GM18907 (cell line): ENCODE measurements around the gene CBX1.

Experiments
- ATAC-seq: cut with Tn5 transposase; IDR thresholded peaks from one replicate; pipeline ENCODE4 v1.9.1; 2021; ENCODE audit warnings: mild to moderate bottlenecking, moderate library complexity; ENCODE audit not compliant: unreplicated experiment

The CBX1 gene

DNA sequence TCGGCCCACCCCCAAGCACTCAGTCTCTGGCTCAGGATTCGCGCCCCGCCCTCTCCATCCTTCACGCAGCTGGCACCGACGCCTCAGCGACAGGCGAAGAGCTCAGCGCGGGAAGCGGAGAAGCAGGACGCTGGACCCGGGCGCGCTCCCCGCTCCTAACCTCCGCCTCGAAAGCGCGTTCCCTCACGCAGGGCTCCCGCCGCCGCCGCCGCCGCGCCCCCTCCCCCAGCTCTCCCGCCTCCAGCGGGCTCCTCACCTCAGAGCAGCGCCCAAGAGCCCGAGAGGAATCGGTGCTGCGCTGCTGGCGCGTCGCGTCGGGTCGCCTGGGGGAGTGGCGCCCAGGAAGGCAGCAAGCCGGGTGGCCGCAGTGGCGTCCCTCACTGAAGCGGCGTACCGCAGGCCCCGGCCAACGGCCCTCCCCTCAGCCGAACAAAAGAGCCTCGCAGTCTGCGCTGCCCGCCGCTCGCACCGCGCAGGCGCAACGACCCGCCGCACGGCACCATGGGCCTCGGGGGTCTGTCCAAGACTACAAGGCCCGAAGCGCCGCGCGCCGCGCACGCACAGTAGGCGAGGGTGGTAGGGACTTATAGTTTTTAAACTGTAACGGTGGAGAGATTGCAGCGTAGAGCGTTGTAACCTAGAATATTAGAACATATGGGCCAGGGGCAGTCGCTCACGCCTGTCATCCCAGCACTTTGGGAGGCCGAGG, at the start of gene CBX1:
Gene CBX1, minus strand, starts transcription at position 467 of the 709 bp plus-strand sequence. CDS start 24,474 bp downstream, outside the sequence.
- ATAC-seq: peak; percentile 83

DNA sequence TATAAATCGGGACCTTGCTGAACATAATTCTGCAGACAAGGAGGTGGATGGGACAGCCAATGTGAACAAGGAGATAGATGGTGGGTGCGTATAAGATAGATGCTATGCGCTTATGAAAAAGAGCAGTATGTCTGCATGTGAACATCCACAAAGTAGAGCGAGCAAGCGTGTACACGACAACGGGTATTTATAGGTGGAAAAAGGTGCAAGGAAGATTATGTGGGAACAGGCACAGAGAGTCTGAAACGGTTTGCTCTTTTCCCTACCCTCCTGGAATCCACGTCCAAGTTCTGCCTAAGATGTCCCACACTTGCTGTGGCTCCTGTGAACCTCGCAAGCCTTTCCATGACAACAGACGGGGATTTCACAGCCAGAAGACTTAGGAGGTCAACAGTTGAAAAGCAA, 49.3 kb upstream of the CBX1 start:
- no peak for ATAC-seq

DNA sequence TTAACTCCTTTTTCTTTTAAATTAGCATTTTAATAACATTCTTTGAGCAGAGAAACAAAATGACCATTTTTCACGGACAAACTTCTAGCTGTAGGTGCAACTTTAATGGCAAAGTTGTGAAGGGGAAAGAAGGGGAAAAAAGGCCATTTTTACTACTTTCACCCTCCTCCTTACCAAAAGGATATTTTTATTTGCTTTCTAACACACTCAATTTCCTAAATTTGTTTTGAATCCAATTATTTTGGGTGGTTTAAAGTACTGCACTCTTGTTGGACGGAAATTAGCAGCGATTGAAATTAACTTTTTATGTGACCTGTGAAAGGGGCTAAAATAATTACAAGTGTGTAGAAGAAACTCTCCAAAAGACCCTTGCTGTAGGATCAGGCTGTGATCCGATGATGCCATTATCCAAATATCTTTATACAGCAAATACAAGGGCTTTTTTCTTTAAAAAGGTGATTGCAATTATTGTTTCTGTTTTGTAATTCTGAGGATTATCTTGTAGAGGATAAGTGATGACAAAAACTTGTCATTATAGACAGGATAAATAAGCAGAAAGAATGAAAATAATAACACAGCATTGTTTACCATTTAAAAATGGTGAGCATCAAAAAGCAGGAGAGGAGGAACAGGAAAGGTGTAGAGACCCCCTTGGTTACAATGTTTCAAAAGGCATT, 48.6 kb upstream of the CBX1 start:
- ATAC-seq: no peak

DNA sequence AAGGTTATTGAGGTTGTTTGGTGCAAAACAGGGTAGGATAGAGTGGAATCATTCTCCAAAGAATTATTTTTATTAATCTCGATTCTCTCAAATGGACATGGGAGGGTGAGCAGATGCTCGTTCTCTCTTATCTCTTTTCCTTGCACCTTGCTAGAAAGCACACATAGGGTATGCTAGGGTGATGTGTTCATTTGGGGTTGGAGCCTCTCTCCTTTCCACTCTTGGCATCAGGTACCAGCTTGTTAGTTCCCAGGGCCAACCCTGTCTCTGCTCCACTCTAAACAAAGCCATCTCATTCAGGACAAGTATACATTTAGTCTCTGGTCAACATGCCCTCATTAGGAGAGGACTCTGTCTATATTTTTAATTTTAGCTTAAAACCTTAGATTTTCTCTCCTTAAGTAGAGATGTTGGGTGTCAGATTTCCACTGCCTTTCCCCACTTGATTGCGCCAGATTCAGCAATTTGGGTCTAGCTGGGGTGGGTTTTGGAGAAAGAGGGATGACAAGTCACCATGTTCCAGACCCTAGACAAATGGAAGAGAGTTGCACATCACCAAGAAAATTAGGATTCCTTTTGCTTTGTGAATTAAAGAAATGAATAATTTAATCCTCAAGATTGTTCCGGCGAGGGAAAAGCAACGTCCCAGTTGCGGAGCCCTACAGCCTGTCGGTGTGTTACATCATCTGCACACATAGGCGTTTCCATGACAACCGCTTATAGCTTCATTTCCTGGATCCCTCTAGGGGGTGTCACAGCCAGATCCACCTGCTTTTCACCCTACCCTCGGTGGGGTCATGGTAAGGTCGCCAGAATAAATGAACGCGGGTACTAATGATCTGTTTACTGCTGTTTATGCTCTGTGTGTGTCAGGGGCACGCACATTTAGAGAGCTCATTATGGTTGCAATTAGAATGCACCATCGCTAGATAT, 47.8 kb upstream of the CBX1 start:
- ATAC-seq: no peak

DNA sequence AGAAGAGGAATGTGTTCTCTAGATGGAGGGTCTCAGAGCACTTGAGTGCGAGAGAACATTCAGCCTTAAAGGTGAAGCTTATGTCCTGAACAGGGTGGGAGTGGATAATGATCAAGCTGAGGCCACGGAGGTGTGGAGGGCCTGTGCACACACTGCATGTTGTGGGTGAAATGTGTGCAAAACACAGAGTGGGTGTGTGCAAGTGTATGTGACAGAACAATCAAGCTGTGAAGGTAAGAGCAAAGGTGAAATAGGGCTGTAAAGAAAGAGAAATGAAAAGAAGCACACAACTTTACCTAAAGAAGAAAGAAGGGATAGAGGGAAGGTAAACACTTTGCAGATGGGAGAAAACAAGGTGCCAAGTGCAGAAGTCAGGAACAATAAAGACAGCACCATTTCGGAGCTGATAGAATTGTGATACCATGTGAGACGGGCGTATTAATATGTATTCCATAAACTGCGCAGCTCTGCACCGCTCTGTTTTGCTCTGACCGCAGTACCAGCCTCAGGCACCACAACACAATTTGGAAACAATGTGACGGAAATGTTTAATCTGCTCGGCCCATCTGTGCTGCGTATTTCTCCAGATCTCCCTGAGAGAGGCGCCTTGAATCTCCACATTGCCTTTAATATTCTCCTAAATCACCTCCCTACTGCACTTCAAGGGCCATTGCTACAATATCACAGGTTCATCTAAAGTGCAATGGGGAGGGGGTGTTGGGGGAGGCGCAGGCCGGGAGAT, 46.9 kb upstream of the CBX1 start:
- ATAC-seq: no peak

DNA sequence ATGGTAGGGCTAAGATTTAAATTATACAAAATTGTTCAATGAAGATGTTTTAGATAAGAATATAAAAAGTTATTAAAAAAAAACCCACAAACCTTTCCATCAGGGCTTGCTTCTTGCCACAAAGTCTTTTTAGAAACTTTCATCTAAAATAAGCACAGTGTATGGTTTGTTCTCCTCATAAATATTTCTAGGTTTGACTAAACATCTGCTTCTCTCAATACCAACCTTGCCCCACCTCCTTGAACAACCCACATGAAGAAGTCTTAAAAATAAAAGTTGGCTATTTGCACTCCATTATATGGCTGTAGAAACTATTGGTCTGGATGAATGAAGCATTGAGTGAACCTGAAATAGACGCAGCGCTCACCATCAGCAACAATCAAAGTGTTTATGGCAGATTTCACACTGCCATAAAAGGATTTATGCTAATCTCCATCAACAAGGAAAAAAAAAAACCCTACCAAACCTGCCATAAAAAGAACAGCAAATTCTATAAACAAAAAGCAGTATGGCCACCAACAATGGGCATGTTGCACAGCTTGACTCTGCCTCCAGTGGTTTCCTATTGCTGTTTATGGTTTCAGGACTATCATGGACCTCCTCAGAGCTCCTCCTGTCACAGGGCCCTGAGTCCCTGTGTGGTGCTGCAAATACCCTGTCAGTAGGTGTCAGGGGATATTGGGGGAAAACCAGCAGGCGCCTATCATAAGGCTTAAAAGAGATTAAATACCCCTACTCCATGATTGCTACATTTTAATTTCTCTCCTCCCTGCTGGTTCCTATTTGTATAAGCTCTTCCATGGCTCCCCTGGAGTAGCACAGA, 43.9 kb upstream of the CBX1 start:
- ATAC-seq: no peak

DNA sequence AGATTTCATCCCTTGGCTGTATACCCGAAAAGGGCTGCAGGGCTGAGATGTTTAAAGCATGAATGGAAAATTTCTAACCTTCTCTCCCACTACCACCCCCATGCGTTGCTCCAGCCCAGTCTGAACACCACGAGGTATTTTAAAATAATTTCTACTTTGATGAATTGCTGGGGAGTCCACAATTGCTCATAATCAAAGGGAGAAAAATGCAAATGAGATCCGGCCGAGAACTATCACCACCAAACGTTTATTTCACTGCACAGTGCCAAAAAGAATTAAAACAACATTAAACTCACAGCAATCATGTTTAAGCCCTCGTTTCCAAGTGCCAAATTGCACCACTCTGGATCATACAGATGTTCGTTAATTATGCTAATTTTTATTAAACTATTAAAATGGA, 43.0 kb upstream of the CBX1 start:
- no peak for ATAC-seq

DNA sequence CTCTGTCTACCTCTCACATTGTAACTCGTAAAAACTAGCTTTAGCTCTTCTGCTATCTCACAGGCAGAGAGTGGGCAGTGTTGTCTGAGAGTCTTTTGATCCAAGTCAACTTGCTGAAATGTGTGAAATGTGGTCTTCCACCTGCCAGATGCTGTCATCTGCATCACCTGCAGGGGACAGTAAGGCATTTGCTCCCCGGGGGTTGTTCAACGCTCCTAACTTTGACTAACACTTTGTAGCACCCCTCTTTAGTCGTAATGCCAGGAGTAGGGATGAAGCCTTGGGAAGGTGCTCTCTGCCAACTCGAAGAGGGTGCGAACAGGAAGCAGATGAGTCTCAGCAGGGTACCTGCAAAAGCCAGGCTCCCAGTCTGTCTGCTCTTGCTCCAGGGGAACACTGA, 42.4 kb upstream of the CBX1 start:
- no peak for ATAC-seq

DNA sequence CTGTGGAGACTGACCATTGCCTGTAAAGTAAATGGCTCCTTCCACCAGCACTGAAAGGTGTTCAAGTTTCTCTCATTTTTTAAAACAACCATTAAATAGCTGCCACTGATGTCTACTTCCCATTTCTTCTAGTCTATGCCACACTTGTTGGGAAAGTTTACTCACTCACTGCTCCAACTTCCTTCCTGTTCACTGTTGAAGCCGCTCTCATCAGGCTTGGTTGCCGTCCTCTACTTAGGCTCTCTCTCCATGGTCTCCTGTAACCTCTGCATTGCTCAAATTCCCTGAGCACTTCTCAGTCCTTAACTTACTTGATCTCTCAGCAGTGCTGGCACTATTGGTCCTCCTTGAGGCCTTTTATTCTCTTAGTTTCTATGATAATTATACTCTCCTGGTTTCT, 38.7 kb upstream of the CBX1 start:
- ATAC-seq: no peak

DNA sequence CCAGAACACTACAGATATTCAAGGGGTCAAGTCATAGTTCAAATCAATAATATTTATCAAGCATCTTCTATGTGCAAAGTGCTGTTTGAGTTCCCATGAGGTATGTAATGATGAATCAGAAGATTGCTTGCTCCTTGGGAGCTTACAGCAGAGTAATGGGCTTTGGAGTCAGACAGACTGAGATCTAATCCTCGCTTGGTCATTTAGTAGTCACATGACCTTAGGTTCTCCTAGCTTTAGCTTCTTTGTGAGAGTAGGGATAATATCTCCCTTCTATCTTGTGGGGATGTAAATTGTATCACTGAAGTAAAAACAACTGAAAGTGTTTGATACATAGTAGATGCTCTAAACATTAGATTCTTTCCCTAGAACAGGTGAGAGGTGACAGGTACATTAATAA, 36.4 kb upstream of the CBX1 start:
- ATAC-seq: no peak

DNA sequence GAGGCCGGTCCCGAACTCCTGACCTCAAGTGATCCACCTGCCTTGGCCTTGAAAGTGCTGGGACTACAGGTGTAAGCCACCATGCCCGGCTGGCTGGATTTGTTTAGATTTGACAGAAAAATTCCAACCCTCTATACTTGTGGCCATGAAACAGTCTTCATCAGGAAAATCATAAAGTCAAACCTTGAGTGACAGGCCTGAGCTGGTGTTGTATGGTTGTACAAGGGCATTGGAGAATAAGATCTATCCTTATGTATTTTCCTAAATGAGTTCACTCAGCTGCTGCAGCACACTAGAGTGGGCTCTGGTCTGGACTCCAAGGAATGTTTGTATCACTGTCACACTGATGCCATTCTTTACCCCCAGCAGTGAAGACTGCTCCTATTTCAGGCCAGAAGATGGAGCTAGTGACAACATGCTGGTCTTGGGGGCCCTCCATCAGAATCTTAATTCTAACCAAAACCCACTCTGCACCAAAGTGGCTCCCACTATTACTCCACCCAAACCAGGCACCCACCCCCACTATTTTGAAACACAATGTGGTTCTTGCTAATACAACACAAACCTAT, 33.7 kb upstream of the CBX1 start:
- ATAC-seq: no peak

DNA sequence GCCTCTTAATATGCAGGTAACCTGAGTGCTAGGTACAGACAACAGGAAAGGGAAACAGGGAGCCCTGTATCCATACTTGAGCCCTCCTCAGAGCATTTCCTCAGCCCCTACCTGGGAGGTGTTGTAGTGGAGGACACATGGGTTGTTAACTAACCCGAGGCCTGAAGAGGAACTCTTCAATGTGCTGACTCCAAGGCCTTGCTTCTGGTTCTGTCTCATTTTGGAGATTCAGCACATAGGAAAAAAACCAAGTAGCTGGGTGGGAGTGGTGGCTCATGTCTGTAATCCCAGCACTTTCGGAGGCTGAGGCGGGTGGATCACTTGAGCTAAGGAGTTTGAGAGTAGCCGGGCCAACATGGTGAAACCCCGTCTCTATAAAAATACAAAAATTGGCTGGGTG, 31.1 kb upstream of the CBX1 start:
- ATAC-seq: no peak

DNA sequence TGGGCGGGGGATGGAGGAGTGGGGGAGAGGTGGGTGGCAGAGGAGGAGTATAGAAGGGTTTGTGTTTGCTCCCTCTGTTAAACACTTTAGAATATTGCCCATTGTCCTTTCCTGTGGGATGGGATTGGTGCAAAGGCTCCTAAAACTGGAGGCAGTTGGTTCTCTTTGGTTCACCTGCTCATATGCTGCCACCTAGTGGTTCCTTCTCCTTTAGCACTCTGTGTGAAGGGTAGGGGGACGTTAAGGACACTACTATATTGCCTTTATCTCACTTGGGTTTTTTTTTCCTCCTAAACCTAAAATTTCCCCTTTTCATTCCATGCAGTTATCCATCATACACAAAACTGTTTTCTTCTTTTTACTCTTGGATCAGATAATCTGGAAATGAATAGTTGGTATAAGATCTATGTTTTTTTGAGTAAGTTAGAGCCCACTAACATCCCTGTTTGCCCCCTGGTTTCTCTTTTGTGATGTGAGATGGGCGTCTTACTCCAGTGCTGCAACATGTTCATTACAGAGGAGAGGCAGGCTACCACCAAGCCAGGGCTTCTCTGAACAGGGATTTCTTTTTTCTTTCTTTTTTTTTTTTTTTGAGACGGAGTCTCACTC, 30.0 kb upstream of the CBX1 start:
- ATAC-seq: no peak

DNA sequence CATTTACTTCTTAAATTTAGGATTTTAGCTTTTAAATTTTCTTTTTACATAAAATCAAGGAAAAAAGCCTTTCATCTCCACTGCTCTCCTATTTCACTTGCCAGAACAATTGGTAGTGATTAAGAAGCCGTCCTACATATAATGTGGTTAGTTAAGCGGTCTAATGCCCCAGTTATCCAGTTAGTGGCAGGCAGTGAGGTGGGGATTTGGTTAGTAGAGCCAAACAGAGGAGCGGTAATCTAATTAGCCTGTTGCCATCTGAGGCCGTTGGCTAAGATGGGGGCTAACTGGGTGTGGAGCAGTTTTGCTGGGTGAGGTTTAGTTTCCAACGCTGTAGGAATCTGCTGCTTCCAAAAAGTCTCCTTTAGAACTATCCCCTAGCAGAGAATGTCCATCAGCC, 28.7 kb upstream of the CBX1 start:
- no peak for ATAC-seq

DNA sequence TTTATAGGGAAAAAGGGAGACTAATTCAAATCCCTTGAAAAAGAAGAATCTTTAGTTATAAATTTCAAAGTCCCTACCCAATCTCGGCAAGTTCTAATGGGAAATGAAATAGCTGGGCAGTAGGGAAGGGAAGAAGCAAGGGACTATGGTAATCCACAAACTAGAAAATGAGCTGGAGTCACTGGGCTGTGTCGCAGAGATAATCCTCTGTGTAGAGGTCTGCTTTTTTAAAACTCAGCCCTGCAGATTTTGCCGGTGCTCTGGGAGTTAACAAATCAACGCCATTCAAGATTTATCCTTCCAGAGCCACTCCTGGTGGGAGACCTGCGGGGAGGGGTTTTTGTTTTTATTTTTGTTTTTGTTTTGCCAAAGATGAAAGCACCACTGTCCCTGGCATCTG, 27.1 kb upstream of the CBX1 start:
- no peak for ATAC-seq

DNA sequence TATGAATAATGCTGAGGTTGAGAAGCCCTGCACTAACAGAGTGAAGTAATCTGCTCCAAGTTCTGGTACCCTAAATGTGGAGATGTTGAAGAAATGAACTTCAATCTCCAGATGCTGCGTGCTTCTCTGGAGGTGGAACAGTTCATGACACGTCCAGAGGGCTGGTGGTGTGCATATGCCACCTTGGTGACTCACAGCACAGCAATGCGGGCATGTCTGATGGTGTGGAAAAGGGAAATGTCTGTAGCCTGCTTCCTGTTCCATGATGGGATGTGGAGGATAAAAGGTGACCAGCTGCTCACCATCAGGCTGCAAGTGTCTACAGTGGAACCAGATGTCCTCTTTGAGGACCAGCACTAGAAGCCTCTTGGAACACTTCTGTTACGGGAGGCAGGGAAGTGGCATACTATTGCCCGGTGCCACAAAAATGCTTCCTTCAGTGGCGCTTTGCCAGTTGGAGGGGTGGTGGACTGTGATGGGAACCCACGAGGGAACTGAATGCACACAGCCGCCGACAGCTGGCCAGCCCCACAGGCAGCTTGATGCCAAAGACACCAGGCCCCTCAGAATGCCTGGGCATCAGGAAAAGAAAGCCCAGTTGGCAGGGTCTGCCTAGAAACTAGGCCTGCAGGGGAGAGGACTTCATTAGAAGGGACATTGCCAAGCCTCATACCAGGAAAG, 26.2 kb upstream of the CBX1 start:
- ATAC-seq: no peak

DNA sequence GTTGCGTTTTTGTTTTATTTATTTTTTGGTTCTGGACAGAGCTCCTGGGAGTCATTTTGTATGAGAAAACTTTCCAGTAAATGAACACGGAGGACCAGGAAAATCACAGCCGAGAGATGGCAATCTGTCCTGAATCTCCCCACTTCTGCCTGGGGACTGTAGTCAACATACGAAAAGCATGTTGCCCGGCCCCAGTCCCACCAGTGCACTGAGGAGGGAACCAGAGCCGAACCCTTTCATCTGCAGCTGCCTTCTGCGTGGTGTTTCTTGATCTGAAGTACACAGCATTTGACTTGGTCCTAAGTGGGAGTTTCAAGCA, 25.2 kb upstream of the CBX1 start:
- no peak for ATAC-seq

DNA sequence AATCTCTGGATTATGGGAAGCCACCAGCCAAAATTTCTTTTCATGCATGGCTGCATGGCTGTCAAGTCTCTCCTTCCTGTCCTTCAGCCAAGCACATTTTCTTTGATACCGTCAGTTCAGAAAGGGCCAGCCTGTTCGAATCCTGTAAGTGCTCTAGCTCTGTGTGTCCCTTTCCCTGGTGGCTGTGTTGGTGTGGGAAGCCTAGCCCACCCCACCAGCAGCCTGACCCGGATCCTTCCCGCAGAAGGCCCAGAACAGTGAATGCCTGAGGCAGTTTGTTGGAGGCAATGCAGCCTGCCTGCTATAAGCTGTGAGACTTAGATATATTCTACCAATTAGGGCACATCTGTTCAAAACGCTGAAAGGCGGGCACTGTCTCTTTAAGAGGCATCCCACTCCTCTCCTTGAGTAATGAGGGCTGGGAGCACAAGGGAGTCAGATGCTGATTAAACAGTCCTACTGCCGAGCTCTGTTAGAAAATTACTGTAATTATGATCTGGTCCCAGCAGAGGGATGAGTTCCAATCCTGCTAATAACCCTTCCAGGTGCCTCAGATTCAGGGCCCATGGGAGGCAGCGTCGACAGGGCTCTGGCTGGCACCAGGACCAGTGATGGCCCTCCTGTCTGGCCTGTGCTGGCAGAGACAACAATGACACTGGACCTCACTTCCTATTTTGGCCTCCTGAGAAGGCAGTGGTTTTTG, 24.7 kb upstream of the CBX1 start:
- no peak for ATAC-seq
